Suprapubic skin (tissue), 4 donors: ENCODE data around the gene RBP3. TPM values are rescaled to one million over a fixed set of nuclear protein-coding genes. Genes with fewer than 3 reads are reported as not detected.

Experiments
- DNase-seq, 2 donors: peaks; one replicate each; pipeline ENCODE4 v3.0.0-alpha.2; 2019; ENCODE audit warnings: low spot score in 2 of 2
- H3K27ac ChIP-seq: fragments of 200-600 bp; sonication (generic); one replicate; pipeline ENCODE4 v1.5.1; 2019
- H3K27me3 ChIP-seq: fragments of 200-600 bp; sonication (generic); one replicate; pipeline ENCODE4 v1.5.1; 2019
- H3K36me3 ChIP-seq: fragments of 200-600 bp; sonication (generic); one replicate; pipeline ENCODE4 v1.5.1; 2019
- H3K4me1 ChIP-seq: fragments of 200-600 bp; sonication (generic); one replicate; pipeline ENCODE4 v1.5.1; 2019
- H3K4me3 ChIP-seq: fragments of 200-600 bp; sonication (generic); one replicate; pipeline ENCODE4 v1.5.1; 2019; ENCODE audit warnings: mild to moderate bottlenecking
- H3K9me3 ChIP-seq: fragments of 200-600 bp; sonication (generic); one replicate; pipeline ENCODE4 v1.5.1; 2019
- CTCF ChIP-seq, 2 donors: fragments of 200-600 bp in 1 of 2; fragments of 450-650 bp in 1 of 2; sonication (generic) in 1 of 2; IDR thresholded peaks; one replicate each; pipeline ENCODE4 v1.5.1; 2016 to 2019; ENCODE audit warnings: antibody characterized with exemption in 2 of 2, mild to moderate bottlenecking in 1 of 2, moderate library complexity in 1 of 2
- EP300 ChIP-seq: sonication (generic); formaldehyde crosslinking; IDR thresholded peaks from one replicate; pipeline ENCODE4 v1.6.1; 2017; ENCODE audit warnings: antibody characterized with exemption
- POLR2A ChIP-seq, 2 donors: fragments of 450-650 bp; IDR thresholded peaks; one replicate each; pipeline ENCODE4 v1.6.1; 2017; ENCODE audit warnings: antibody characterized with exemption in 2 of 2, mild to moderate bottlenecking in 2 of 2, moderate library complexity in 2 of 2
- POLR2AphosphoS5 ChIP-seq, 3 donors: sonication (generic); formaldehyde crosslinking; IDR thresholded peaks; one replicate each; pipeline ENCODE4 v1.6.1; 2017; ENCODE audit warnings: antibody characterized with exemption in 3 of 3
- WGBS: methylation state at CpG from one replicate; pipeline ENCODE4 v1.1.5; 2018; 5-methylcytosine and 5-hydroxymethylcytosine counted together
- total RNA-seq, 4 donors: library from RNA; depleted of rRNA; stranded (reverse); fragments of >200 nt; gene quantifications; one replicate each; pipeline ENCODE4 v1.1.0, GENCODE V29; 2016

RBP3 gene
- total RNA-seq, 4 donors from 2014 or later = not detected

- Histone ChIP-seq H3K9me3 (no peaks in the 10 kb centered on the region), H3K36me3 (no peaks in the 10 kb centered on the region), H3K4me3 (no peak overlapping the region), H3K27me3 (peaks cover 38% of the 10 kb centered on the region), H3K4me1 (peaks cover 18% of the 10 kb centered on the region), H3K27ac (no peak overlapping the region)
- DNase-seq = no peak
- 96% methylated on average over 7 of the region's 7 CpGs for WGBS
- TF ChIP-seq CTCF (IDR thresholded peaks at IDR 0.05) (no peak), POLR2A (IDR thresholded peaks at IDR 0.05) (no peak), POLR2AphosphoS5 (IDR thresholded peaks at IDR 0.05) (no peak), EP300 (no peak)
Measured at GRCh38 chr10:47303105-47303504, 45.1 kb upstream of the RBP3 start.

- H3K4me1 ChIP-seq = peaks cover 18% of the 10 kb centered on the region
- H3K36me3 ChIP-seq = no peaks in the 10 kb centered on the region
- WGBS = 84% methylated on average over 6 of the region's 6 CpGs
Measured at GRCh38 chr10:47303866-47304265, 44.3 kb upstream of the RBP3 start.

GRCh38 chr10:47305566-47305965, 42.6 kb upstream of the RBP3 start:
- H3K36me3 ChIP-seq = no peaks in the 10 kb centered on the region
- WGBS = 70% methylated on average over 1 of the region's 2 CpGs
- H3K4me1 ChIP-seq = peaks cover 5% of the 10 kb centered on the region
- DNase-seq = no peak
- H3K9me3 ChIP-seq = no peaks in the 10 kb centered on the region
- H3K27me3 ChIP-seq = peaks cover 29% of the 10 kb centered on the region
- TF ChIP-seq EP300 (no peak), POLR2AphosphoS5 (IDR thresholded peaks at IDR 0.05) (no peak), CTCF (IDR thresholded peaks at IDR 0.05) (no peak), POLR2A (IDR thresholded peaks at IDR 0.05) (no peak)
- no peak overlapping the region for H3K27ac ChIP-seq
- H3K4me3 ChIP-seq = no peak overlapping the region

More at GRCh38 chr10:47303866-47304265, 44.3 kb upstream of the RBP3 start:
- no peak for TF ChIP-seq EP300
- TF ChIP-seq POLR2A (IDR thresholded peaks at IDR 0.05) = no peak
- no peak for TF ChIP-seq POLR2AphosphoS5 (IDR thresholded peaks at IDR 0.05)
- no peak for TF ChIP-seq CTCF (IDR thresholded peaks at IDR 0.05)
- Histone ChIP-seq H3K27ac (no peak overlapping the region), H3K9me3 (no peaks in the 10 kb centered on the region), H3K27me3 (peaks cover 38% of the 10 kb centered on the region), H3K4me3 (no peak overlapping the region)
- DNase-seq = no peak

GRCh38 chr10:47306387-47307210, 41.6 kb upstream of the RBP3 start:
- WGBS = 75% methylated on average over 10 of the region's 10 CpGs
- peaks cover 19% of the 10 kb centered on the region for H3K27me3 ChIP-seq
- DNase-seq = no peak

More at GRCh38 chr10:47306387-47307210, 41.6 kb upstream of the RBP3 start:
- Histone ChIP-seq H3K36me3 (no peaks in the 10 kb centered on the region), H3K4me3 (no peak overlapping the region), H3K9me3 (no peaks in the 10 kb centered on the region), H3K27ac (no peak overlapping the region), H3K4me1 (peaks cover 1% of the 10 kb centered on the region)
- TF ChIP-seq EP300 (no peak), POLR2A (IDR thresholded peaks at IDR 0.05) (no peak), POLR2AphosphoS5 (IDR thresholded peaks at IDR 0.05) (no peak), CTCF (IDR thresholded peaks at IDR 0.05) (no peak)
